HG02840 (cell line): ENCODE measurements around the gene PDGFRB.

Experiments
- ATAC-seq: cut with Tn5 transposase; IDR thresholded peaks from one replicate; pipeline ENCODE4 v1.9.1; 2021; ENCODE audit warnings: mild to moderate bottlenecking, moderate library complexity, moderate number of reproducible peaks; ENCODE audit not compliant: unreplicated experiment, low FRiP score

Gene PDGFRB

DNA sequence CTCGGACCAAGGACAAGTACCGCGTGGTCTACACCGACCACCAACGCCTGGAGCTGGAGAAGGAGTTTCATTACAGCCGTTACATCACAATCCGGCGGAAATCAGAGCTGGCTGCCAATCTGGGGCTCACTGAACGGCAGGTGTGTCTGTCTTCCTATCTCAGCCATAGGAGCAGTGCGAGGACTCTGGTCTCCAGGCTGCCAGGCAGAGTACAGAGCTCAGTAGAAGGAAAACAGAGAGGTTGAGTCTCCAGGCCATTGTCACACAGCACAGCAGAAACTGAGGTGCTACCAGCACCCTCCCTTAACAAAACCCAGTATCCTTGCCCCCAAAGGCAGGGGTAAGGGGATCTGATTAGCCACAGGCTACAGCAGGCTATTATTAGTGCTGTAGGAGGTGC is 27.1 kb upstream of the PDGFRB start:
- ATAC-seq, result no peak

DNA sequence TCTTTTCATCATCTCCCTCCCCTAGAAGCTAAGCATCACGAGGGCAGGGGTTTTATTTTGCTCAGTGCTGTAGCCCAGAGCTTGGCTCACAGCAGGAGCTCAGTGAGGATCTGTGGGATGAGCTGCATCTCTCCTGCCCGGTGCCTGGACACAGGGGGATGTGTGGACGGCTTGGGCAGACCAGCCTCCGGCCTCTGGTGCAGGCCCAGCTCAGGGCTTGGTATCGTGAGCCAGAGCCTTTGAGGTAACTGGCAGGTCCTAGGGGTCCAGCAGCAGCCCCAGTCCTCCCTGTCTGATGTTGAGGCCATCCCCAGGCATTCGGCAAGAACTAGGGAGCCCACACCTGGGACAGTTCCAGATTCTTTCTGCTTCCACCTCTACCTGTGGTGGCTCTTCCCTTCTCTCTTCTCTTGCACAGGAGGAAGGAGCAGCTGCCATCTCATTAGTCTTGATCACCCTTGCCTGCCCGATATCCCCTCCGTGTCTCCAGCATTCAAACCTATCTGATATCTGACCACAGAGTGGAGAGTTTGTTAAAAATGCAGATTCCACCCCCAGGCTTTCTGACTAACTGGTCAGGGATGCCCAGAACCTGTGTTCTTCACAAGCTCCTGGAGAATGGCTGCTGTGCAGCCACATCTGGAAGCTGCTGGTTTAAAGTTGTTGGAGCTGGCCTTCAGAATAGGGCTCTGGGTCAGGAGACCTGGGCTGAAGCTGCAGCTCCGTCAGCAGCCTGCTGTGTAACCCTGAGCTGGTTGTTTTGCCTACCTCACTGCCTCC is 26.3 kb upstream of the PDGFRB start:
- ATAC-seq, result no peak

DNA sequence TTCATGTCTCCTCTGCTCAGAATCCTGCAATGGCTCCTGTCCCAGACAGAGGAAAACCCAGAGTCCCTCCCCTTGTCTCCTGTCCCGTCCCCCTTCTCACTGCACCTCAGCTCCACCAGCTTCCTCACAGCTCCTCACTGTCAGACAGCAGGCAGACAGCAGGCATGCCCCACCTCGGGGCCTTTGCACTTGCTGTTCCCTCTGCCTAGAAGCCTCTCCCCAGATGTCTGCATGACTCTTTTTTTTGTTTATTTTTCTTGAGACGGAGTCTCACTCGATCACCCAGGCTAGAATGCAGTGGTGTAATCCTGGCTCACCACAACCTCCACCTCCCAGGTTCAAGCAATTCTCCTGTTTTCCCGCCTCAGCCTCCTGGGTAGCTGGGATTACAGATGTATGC is 25.4 kb upstream of the PDGFRB start:
- ATAC-seq, result no peak

GRCh38 chr5:150180241-150181026 is 24.8 kb upstream of the PDGFRB start:
- ATAC-seq, result no peak

- no peak for ATAC-seq
Measured at GRCh38 chr5:150179019-150179620, 23.5 kb upstream of the PDGFRB start.

GRCh38 chr5:150178262-150178661 is 22.6 kb upstream of the PDGFRB start:
- ATAC-seq, result no peak

DNA sequence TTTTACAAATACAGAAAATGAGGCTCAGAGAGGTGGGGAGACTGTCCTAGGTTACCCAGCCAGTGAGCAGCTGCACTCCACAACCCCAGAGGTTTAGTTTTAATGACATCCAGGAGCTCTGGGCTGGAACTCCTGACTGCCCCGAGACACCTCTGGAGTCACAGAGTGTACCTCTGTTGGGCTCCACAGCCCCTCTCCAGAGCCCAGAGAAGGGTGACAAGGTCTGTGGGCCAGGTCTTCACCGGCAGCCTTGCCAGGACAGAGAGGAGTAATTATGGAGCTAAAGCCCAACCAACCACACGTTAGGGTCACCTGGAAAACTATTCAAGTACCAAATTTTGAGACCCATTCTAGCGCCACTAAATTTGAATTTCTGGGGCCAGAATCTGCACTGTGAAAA is 22.1 kb upstream of the PDGFRB start:
- no peak for ATAC-seq

DNA sequence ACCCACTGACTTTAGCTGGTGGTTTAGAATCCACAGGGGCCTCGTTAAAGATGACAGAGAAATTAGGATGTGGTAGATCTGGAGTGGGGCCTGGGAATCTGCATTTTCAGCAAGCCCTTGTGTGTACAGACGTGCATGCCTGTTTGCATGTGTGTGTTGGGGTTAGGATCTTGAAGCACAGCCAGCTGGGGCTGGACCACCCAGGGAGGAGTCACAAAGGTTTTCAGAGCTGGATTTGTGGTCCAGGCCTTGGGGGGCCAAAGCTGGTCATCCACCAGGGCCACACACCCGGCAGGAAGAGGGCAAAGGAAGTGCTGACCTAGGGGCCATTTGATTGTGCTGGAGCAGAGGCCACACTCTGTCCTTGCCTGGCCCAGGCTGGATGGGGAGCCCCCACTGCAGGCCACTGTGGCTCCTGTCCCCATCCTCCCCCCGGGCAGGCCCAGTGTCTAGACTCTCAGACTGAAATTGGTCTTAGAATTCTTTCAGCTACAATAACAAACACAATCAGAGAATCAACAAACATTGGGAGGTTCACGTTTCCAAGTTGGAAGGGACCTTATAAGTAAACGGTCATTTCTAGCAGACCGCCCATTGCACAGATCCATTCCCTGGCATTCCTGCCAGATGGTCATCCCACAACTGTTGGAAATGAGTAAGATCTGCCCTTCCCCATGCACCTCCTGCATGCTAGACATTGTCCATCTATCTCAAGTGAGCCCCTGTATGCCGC is 21.3 kb upstream of the PDGFRB start:
- ATAC-seq, result no peak

- ATAC-seq, result no peak
Measured at GRCh38 chr5:150175536-150175935, 19.9 kb upstream of the PDGFRB start.

- no peak for ATAC-seq
Measured at GRCh38 chr5:150175076-150175475, 19.4 kb upstream of the PDGFRB start.

- ATAC-seq, result no peak
Measured at GRCh38 chr5:150174285-150174684, 18.6 kb upstream of the PDGFRB start.

DNA sequence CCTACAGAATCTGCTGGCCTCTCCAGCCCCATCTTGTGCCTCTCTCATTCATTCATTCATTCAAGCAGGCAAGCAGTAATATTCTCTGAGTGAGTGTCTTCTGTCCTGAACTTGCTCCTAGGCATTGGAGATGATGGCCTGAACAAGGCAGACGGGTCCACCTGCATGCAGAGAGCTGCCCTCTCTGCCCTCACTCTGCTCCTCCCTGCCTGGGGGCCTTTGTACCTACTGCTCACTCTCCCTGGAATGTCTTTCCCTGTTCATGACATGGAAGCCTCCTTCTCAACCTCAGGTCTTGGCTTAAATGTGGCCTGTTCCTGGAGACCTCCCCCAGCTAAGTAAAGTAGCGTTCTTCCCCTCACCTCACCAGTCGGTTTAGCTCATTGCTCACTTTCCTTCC is 17.5 kb upstream of the PDGFRB start:
- no peak for ATAC-seq

DNA sequence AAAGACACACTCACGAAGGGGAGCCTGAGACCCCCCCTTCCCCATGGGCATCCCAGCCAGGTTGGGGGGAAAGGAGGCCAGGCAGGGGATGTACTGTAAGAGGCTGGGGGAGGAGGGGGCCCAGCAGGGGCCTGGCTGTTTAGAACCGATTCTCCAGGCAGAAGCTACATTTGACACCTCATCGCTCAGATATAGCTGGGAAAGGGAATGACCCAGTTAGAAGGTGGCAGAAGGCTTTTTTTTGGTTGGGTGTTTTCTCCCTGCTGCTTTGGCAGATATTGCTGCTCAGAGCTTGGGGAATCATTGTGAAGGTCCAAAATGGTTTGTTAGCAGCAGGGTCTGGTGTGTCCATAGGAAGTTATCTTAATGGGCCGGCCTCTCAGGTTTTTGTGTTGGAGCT is 16.9 kb upstream of the PDGFRB start:
- ATAC-seq, result no peak

DNA sequence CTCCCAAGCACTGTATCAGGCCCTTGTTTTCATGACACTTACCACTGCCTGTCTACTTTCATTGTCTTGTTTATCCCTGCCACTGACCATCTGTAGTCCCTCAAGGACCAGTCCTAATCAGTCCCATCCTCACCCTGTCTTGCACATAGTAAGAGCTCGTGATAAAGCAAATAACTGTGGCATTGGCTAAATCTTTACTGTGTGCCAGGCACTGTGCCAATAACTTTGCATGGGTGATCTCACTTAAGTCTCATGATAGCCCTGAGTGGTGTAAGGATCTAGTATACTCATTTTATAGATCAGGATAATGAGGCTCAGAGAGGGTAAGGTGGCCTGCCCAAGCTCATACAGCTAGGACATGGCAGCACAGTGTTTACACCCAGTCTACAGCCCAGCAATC is 16.5 kb upstream of the PDGFRB start:
- no peak for ATAC-seq

- no peak for ATAC-seq
Measured at GRCh38 chr5:150168864-150169263, 13.2 kb upstream of the PDGFRB start.

GRCh38 chr5:150167908-150168307 is 12.3 kb upstream of the PDGFRB start:
- ATAC-seq, result no peak

DNA sequence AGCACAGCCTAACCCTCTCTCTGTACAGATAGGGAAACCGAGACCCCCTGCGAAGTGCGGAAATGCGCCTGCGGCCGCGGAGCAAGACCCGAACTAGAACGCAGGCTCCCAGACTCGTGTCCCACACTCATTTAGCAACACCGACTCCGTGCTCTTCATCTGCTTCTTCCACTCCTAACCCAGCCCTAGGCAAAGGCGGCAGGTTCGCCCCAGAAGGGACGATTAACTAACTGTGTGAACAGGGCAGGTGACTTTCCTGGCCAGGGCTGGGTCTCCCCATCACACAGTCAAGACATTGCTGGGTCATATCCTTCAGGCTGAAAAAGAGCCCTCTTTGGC is 11.8 kb upstream of the PDGFRB start:
- no peak for ATAC-seq

DNA sequence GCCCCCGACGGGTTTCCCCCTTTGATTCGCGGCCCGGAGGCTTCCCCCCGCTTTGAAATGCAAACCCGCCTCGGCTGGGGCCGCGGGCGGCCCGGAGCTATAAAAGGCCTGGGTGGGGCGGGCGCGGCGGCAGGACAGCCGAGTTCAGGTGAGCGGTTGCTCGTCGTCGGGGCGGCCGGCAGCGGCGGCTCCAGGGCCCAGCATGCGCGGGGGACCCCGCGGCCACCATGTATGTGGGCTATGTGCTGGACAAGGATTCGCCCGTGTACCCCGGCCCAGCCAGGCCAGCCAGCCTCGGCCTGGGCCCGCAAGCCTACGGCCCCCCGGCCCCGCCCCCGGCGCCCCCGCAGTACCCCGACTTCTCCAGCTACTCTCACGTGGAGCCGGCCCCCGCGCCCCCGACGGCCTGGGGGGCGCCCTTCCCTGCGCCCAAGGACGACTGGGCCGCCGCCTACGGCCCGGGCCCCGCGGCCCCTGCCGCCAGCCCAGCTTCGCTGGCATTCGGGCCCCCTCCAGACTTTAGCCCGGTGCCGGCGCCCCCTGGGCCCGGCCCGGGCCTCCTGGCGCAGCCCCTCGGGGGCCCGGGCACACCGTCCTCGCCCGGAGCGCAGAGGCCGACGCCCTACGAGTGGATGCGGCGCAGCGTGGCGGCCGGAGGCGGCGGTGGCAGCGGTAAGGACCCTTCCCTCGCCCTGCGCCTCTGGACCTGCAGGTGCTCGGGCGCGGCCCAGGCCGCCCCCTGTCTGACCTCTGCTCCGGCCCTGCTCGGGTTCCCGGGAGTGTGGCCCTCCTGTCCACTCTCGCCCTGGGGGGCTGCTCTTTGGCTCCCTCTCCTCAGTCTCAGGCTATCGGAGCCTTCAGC is 11.2 kb upstream of the PDGFRB start, which contains the start of gene CDX1:
Gene CDX1, plus strand, starts transcription at position 129 of the 862 bp plus-strand sequence. Its CDS starts 99 bp downstream, at position 228.
- ATAC-seq, result no peak

GRCh38 chr5:150166037-150166649 is 10.5 kb upstream of the PDGFRB start:
- no peak for ATAC-seq
